Measurements from ENCODE around the gene ZNF609. TPM values are rescaled to one million over a fixed set of nuclear protein-coding genes. Genes with fewer than 3 reads are reported as not detected.

The ZNF609 gene
- total RNA-seq, 4 donors from 2014 or later = 38.3 to 53.7 (median 45.3) TPM

GRCh38 chr15:64701482-64702184, 241.3 kb downstream of the ZNF609 start:
- intact Hi-C loops (cut with DNase I) = no loop called here
- Histone ChIP-seq H3K9me3 (no peaks in the 10 kb centered on the region), H3K36me3 (peaks cover 0 to 10% (median 0%) of the 10 kb centered on the region in 4 donors), H3K27me3 (no peaks in the 10 kb centered on the region), H3K4me1 (peaks cover 57 to 70% (median 69%) of the 10 kb centered on the region in 4 donors), H3K27ac (replicated peaks in 1 of 4) (peak overlapping the region; percentile 91 to 92 (median 92)), H3K4me3 (peak overlapping the region; percentile 71 to 87 (median 82))
- no peak for DNase-seq (ENCODE audit: extremely low spot score)
- TF ChIP-seq POLR2AphosphoS5 (IDR thresholded peaks at IDR 0.05) (no peak), POLR2A (IDR thresholded peaks at IDR 0.05; ENCODE audit: low read depth) (no peak), CTCF (IDR thresholded peaks at IDR 0.05) (no peak), EP300 (IDR thresholded peaks at IDR 0.05) (no peak)
- 18% methylated on average over 5 of the region's 5 CpGs for WGBS

DNA sequence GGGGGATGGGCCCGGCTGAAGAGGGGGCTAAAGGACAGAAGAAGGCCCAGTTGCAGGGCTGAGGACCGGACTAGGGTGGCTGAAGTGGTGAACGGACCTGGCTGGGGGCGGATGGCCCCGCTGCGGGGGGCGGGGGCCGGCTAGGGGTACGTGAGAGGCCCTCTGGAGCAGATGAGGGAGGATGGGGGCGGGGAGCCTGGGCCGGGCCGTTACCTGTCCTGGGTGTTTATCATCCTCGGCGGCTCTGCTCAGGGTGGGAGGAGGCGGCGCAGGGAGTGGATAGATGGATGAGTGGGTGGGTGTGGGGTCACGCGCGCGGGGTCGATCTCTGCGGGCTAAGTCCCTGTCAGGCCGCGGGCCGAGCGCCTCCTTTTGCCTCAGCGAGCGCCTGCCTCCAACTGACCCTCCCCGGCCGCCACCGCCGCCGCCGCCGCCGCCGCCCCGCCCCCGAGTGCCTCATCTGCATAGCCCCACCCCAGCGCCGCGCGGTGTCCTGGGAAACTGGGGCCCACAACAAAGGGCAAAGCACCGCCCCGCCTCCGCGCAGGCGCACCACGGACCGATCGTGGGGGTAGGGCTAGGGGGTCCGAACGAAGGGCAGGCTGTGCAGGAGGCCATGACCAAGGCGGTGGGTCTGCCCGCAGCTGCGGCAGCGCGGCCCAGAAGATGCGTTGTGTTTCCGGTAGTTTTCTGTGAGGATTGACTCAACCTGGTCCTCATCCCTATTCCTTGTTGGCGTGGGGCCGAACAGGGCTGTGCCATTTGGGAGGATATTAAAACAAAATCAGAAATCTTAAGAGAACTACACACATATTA, 242.6 kb downstream of the ZNF609 start:
- no peaks in the 10 kb centered on the region for H3K9me3 ChIP-seq
- peaks cover 0 to 16% (median 0%) of the 10 kb centered on the region in 4 donors for H3K36me3 ChIP-seq
- intact Hi-C loops (cut with DNase I) = no loop called here
- no peaks in the 10 kb centered on the region for H3K27me3 ChIP-seq
- WGBS = 0% methylated on average over 2 of the region's 62 CpGs
- H3K27ac ChIP-seq (replicated peaks in 1 of 4) = peak overlapping the region; percentile 91 to 92 (median 92)
- TF ChIP-seq EP300 (IDR thresholded peaks at IDR 0.05) (no peak), POLR2AphosphoS5 (IDR thresholded peaks at IDR 0.05) (peak; percentile 89 to 92), CTCF (IDR thresholded peaks at IDR 0.05) (no peak)
- H3K4me1 ChIP-seq = peaks cover 43 to 56% (median 56%) of the 10 kb centered on the region in 4 donors
- peak; percentile 99 for DNase-seq (ENCODE audit: extremely low spot score)
- H3K4me3 ChIP-seq = peak overlapping the region; percentile 71 to 87 (median 82)

GRCh38 chr15:64703632-64703959, 243.2 kb downstream of the ZNF609 start:
- Histone ChIP-seq H3K4me1 (peaks cover 37 to 51% (median 50%) of the 10 kb centered on the region in 4 donors), H3K27me3 (no peaks in the 10 kb centered on the region)

GRCh38 chr15:64705006-64705405, 244.6 kb downstream of the ZNF609 start:
- no peak overlapping the region for H3K4me3 ChIP-seq
- intact Hi-C loops (cut with DNase I) = no loop called here
- no peak for TF ChIP-seq CTCF (IDR thresholded peaks at IDR 0.05)
- no peak for TF ChIP-seq EP300 (IDR thresholded peaks at IDR 0.05)
- no peak for TF ChIP-seq POLR2AphosphoS5 (IDR thresholded peaks at IDR 0.05)
- no peak for TF ChIP-seq POLR2A (IDR thresholded peaks at IDR 0.05; ENCODE audit: low read depth)

More at GRCh38 chr15:64703632-64703959, 243.2 kb downstream of the ZNF609 start:
- DNase-seq (ENCODE audit: extremely low spot score) = no peak
- Histone ChIP-seq H3K4me3 (peak overlapping the region; percentile 71 to 87 (median 82)), H3K9me3 (no peaks in the 10 kb centered on the region), H3K36me3 (peaks cover 0 to 19% (median 2%) of the 10 kb centered on the region in 4 donors), H3K27ac (replicated peaks in 1 of 4) (peak overlapping the region; percentile 91 to 92 (median 92))
- peak; percentile 30 for TF ChIP-seq EP300 (IDR thresholded peaks at IDR 0.05)
- TF ChIP-seq POLR2AphosphoS5 (IDR thresholded peaks at IDR 0.05) = no peak
- no peak for TF ChIP-seq CTCF (IDR thresholded peaks at IDR 0.05)
- no peak for TF ChIP-seq POLR2A (IDR thresholded peaks at IDR 0.05; ENCODE audit: low read depth)
- WGBS = 41% methylated on average over 7 of the region's 7 CpGs
- intact Hi-C loops (cut with DNase I) = no loop called here

More at GRCh38 chr15:64705006-64705405, 244.6 kb downstream of the ZNF609 start:
- 86% methylated on average over 3 of the region's 3 CpGs for WGBS
- peaks cover 23 to 37% (median 36%) of the 10 kb centered on the region in 4 donors for H3K4me1 ChIP-seq
- no peaks in the 10 kb centered on the region for H3K27me3 ChIP-seq
- no peak for DNase-seq (ENCODE audit: extremely low spot score)
- H3K36me3 ChIP-seq = peaks cover 0 to 24% (median 9%) of the 10 kb centered on the region in 4 donors
- H3K9me3 ChIP-seq = no peaks in the 10 kb centered on the region
- no peak overlapping the region for H3K27ac ChIP-seq (replicated peaks in 1 of 4)
